GM19468 (cell line): Measurements from ENCODE around the gene PLSCR5.

Experiments used
- ATAC-seq: cut with Tn5 transposase; IDR thresholded peaks from one replicate; pipeline ENCODE4 v1.9.1; 2021; ENCODE audit warnings: mild to moderate bottlenecking, moderate library complexity, moderate number of reproducible peaks; ENCODE audit not compliant: unreplicated experiment; ENCODE audit errors: extremely low read depth

Gene PLSCR5

GRCh38 chr3:146546366-146546965, 58.7 kb downstream of the PLSCR5 start:
- no peak for ATAC-seq

GRCh38 chr3:146544929-146545528, 60.1 kb downstream of the PLSCR5 start:
- ATAC-seq, result no peak

- peak; percentile 79 for ATAC-seq
Observed at GRCh38 chr3:146544002-146544928, 60.9 kb downstream of the PLSCR5 start, which contains the start of gene PLSCR1. Gene PLSCR1 (minus strand): TSS chr3:146544607. CDS start chr3:146536552, 8,055 bp downstream.

GRCh38 chr3:146543461-146544001, 61.6 kb downstream of the PLSCR5 start:
- ATAC-seq, result no peak

GRCh38 chr3:146542978-146543377, 62.2 kb downstream of the PLSCR5 start:
- ATAC-seq, result no peak

GRCh38 chr3:146542179-146542578, 63.0 kb downstream of the PLSCR5 start:
- no peak for ATAC-seq

GRCh38 chr3:146540978-146541377, 64.2 kb downstream of the PLSCR5 start:
- no peak for ATAC-seq

GRCh38 chr3:146540236-146540635, 64.9 kb downstream of the PLSCR5 start:
- no peak for ATAC-seq

- no peak for ATAC-seq
Observed at GRCh38 chr3:146539315-146539714, 65.8 kb downstream of the PLSCR5 start.

GRCh38 chr3:146537603-146538002, 67.5 kb downstream of the PLSCR5 start:
- ATAC-seq, result no peak

GRCh38 chr3:146536681-146537080, 68.5 kb downstream of the PLSCR5 start:
- no peak for ATAC-seq
